Measurements from ENCODE around the gene IGFBP5.

The IGFBP5 gene

DNA sequence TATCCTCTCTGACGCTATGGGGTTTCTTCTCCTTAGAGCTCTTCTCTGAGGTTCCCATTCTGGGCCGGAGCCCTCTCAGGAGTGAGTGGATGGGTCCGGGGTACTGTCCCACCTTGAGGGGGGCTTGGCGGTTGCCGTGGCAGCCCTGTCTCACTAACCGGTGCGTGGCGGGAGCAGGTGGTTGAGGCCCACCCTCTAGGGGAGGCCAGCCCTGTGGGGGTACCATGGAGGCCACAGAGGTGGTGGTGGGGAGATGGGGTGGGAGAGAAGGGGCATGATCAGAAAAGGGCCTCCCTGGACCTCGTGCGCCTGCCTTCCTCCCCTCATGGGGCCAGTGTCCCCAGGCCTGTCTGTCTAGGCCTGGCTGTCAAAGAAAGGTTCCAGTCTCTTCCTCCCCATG lies 22.3 kb downstream of the IGFBP5 start:
- H3K27me3 ChIP-seq (ENCODE audit: insufficient read depth, low read length) = no peaks in the 10 kb centered on the region

DNA sequence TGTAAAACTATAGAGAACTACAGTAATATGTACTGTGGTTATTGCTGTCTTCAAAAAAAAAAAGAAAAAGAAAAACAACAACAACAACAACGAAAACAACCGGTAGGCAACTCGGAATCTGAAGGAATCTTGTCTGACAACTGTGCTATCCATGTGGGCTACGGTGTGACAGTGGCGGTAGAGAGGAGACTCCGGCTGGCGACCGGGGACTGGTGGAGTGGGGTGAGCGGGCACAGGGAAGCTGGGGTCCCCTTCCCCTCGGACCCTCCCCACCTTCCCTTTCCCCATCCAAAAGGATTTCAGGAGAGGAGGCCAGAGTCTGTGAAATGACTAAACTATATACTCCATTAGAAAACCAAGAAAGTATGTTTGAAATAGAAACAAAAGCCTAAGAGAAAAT lies 22.9 kb downstream of the IGFBP5 start:
- no peaks in the 10 kb centered on the region for H3K27me3 ChIP-seq (ENCODE audit: insufficient read depth, low read length)

More for the DNA sequence above, 22.3 kb downstream of the IGFBP5 start:
- Histone ChIP-seq H3K9ac (ENCODE audit: low read depth, low read length) (no peak overlapping the region), H3K4me1 (ENCODE audit: insufficient read depth, low read length) (no peaks in the 10 kb centered on the region), H3K36me3 (ENCODE audit: insufficient read depth, low read depth, low read length) (no peaks in the 10 kb centered on the region), H3K9me3 (ENCODE audit: insufficient read depth, low read depth, low read length) (no peaks in the 10 kb centered on the region), H3K4me3 (ENCODE audit: low read length) (no peak overlapping the region), H3K27ac (ENCODE audit: low read length) (no peak overlapping the region)

DNA sequence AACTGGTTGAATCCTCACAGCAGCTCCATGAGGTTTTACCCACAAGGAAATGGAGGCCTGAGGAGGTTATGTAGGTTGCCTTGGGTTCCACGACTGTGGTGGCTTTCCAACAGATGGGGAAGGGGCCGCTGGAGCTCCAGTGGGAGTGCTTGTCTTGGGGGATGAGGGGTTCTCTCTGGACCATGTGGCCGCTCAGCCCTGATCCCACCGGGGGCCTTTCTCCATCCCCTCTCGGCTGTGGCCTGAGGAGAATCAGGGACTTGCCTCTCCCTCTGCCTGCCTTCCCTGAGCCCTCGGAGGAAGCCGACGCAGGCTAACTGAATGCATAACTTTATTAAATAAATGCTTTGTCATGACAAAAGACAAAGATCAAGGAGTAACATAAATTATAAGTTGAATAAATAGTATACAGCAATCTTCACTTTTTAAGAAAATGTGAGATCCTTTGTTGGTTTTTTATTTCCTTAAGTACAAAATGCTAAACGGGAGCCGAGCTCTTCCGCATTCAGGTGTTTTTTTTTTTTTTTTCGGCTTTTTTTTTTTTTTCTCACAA lies 23.5 kb downstream of the IGFBP5 start:
- H3K27me3 ChIP-seq (ENCODE audit: insufficient read depth, low read length) = no peaks in the 10 kb centered on the region
- H3K27ac ChIP-seq (ENCODE audit: low read length) = no peak overlapping the region
- no peaks in the 10 kb centered on the region for H3K36me3 ChIP-seq (ENCODE audit: insufficient read depth, low read depth, low read length)
- H3K4me3 ChIP-seq (ENCODE audit: low read length) = no peak overlapping the region
- H3K9ac ChIP-seq (ENCODE audit: low read depth, low read length) = no peak overlapping the region
- H3K9me3 ChIP-seq (ENCODE audit: insufficient read depth, low read depth, low read length) = no peaks in the 10 kb centered on the region
- H3K4me1 ChIP-seq (ENCODE audit: insufficient read depth, low read length) = no peaks in the 10 kb centered on the region

More for the DNA sequence above, 22.9 kb downstream of the IGFBP5 start:
- H3K9me3 ChIP-seq (ENCODE audit: insufficient read depth, low read depth, low read length) = no peaks in the 10 kb centered on the region
- H3K4me1 ChIP-seq (ENCODE audit: insufficient read depth, low read length) = no peaks in the 10 kb centered on the region
- H3K4me3 ChIP-seq (ENCODE audit: low read length) = no peak overlapping the region
- H3K36me3 ChIP-seq (ENCODE audit: insufficient read depth, low read depth, low read length) = no peaks in the 10 kb centered on the region
- no peak overlapping the region for H3K27ac ChIP-seq (ENCODE audit: low read length)
- H3K9ac ChIP-seq (ENCODE audit: low read depth, low read length) = no peak overlapping the region

DNA sequence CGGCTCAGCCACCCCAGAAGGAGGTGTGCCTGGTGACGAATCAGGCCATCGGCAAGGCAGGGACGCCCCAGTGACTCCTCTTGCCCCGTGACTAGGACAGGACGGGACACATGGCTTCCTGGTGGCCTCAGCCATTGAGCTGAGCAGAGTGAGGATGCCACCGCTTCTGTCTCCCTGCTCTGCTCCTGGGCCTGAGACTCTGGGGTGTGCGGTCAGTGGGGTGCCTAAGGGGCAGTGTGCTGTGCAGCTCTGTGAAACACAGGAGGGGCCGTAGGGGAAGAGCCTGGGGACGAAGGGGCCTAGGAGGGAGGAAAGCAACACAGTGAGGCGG lies 24.3 kb downstream of the IGFBP5 start:
- no peak overlapping the region for H3K9ac ChIP-seq (ENCODE audit: low read depth, low read length)
- no peaks in the 10 kb centered on the region for H3K27me3 ChIP-seq (ENCODE audit: insufficient read depth, low read length)
- no peak overlapping the region for H3K4me3 ChIP-seq (ENCODE audit: low read length)

DNA sequence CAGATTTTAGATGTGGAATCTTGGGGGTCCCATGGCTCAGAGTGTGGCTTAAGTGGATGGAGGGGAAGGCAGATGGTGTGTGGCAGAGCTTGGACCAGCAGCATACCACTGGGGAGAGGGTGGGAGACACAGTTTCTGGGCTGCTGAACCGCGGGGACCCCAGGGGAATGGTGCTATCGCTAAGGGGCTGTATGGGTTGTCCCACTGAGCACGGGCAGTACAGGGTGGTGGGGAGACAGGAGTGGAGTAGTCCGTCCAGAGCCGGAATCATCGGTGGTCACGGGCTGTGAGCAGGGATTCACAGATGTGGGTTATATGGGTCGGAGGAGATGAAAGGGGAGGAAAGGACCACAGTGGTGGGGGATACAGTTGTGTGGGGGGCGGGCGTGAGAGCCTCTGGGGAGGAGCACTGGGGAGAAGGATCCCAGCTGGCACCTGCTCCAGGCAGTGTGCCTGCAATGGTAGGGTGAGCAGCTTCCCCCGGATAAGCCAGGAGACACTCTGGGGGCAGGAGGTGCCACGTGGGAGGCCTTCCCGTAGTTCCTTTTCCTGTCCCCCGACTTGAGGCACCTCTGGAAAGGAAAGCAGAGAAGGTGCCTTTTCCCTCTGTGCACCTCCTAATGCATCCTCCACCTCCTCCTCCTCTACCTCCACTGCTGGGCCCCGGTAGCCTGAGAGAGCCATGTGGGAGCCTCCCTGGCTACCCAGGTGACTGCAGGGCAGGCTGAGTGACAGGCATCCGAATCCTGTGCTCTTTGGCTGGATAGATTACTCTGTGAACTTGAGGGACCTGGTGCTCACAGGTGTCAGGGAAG lies 24.9 kb downstream of the IGFBP5 start:
- Histone ChIP-seq H3K4me3 (ENCODE audit: low read length) (no peak overlapping the region), H3K27me3 (ENCODE audit: insufficient read depth, low read length) (no peaks in the 10 kb centered on the region), H3K9me3 (ENCODE audit: insufficient read depth, low read depth, low read length) (no peaks in the 10 kb centered on the region), H3K36me3 (ENCODE audit: insufficient read depth, low read depth, low read length) (no peaks in the 10 kb centered on the region), H3K9ac (ENCODE audit: low read depth, low read length) (no peak overlapping the region), H3K27ac (ENCODE audit: low read length) (no peak overlapping the region), H3K4me1 (ENCODE audit: insufficient read depth, low read length) (peaks cover 8% of the 10 kb centered on the region; the same call in 1 of the 2 replicates)

More for the DNA sequence above, 24.3 kb downstream of the IGFBP5 start:
- Histone ChIP-seq H3K4me1 (ENCODE audit: insufficient read depth, low read length) (peaks cover 4% of the 10 kb centered on the region; the same call in 1 of the 2 replicates), H3K36me3 (ENCODE audit: insufficient read depth, low read depth, low read length) (no peaks in the 10 kb centered on the region), H3K27ac (ENCODE audit: low read length) (no peak overlapping the region), H3K9me3 (ENCODE audit: insufficient read depth, low read depth, low read length) (no peaks in the 10 kb centered on the region)

DNA sequence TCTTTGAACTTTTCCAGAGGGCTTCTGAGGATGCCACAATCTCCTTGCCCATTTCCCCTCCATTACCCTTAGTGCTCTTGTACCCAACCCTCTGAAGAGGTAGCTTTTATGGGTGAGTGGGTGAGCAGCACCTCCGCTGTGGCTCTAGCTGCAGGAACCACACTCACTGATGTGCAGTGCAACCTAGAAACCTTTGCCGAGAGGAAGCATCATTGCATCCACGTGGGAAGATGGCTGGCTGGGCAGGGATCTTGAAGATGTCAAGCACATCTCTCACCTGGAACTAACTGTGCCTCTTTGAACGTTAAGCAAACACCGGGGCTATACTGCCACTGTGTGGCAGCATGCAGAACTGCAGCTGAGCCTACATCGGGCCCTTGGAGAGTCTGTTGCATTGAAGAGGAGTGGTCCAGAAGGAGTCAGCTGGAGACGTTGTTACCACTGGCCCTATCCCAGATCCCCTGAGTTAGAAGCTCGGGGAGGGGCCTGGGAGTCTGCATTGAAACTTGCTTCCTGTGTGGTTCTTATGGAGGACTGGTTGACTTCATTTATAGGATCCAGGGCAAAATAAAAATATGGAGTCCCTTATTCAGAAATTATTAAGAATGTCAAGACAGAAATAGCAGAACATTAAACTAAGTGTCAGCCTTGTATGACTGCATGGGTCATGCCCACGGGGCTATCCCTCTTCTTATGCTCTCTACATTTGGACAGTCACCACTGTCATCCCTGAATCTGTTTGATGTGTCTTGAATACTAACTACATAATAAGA lies 28.7 kb downstream of the IGFBP5 start:
- H3K27ac ChIP-seq (ENCODE audit: low read length) = no peak overlapping the region
- no peak overlapping the region for H3K4me3 ChIP-seq (ENCODE audit: low read length)
- H3K4me1 ChIP-seq (ENCODE audit: insufficient read depth, low read length) = peaks cover 11% of the 10 kb centered on the region; the same call in 1 of the 2 replicates
- peaks cover 31% of the 10 kb centered on the region for H3K36me3 ChIP-seq (ENCODE audit: insufficient read depth, low read depth, low read length)
- H3K9ac ChIP-seq (ENCODE audit: low read depth, low read length) = no peak overlapping the region
- H3K27me3 ChIP-seq (ENCODE audit: insufficient read depth, low read length) = no peaks in the 10 kb centered on the region
- H3K9me3 ChIP-seq (ENCODE audit: insufficient read depth, low read depth, low read length) = no peaks in the 10 kb centered on the region

DNA sequence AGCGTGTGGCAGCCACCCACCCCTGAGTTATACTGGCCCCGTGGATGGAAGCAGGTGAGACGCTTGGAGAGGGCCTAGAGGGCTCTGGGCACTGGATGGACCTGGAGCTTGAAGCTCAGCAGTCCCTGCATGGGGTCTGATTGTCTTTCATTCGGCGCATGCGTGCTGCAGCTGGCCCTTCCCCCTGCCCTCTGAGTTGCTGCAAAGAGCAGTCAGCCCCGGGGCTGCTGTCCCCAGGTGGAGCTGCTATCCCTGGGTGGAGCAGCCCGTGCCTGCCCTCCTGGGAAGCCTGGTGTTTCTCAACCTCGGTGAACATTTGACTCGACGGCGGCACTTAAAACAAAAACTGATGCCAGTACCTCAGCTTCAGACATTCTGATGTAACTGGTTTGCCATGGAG lies 29.6 kb downstream of the IGFBP5 start:
- Histone ChIP-seq H3K9me3 (ENCODE audit: insufficient read depth, low read depth, low read length) (no peaks in the 10 kb centered on the region), H3K27me3 (ENCODE audit: insufficient read depth, low read length) (no peaks in the 10 kb centered on the region), H3K9ac (ENCODE audit: low read depth, low read length) (peak overlapping the region; percentile 5; the same call in 1 of the 2 replicates), H3K4me3 (ENCODE audit: low read length) (no peak overlapping the region), H3K4me1 (ENCODE audit: insufficient read depth, low read length) (peaks cover 11% of the 10 kb centered on the region; the same call in 1 of the 2 replicates), H3K36me3 (ENCODE audit: insufficient read depth, low read depth, low read length) (peaks cover 40% of the 10 kb centered on the region), H3K27ac (ENCODE audit: low read length) (no peak overlapping the region)

DNA sequence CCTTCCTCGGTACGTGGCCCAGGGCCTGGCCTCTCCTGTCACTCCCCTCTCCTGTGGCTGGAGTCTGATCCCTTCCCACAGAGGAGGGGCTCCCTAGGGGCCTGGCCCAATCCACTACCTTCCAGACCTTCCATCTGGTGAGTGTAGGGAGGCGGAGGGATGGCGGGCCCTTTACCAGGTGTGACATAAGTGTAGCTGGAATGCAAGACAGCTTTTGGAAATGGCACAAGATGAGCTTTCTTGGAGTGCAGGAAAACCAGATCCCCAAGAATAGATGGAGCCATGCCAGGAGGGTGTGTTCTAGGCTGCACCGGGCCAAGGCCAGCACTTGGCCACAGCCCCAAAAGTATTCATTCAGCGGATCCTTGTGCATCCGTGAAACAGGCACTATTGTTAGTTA lies 30.1 kb downstream of the IGFBP5 start:
- Histone ChIP-seq H3K9me3 (ENCODE audit: insufficient read depth, low read depth, low read length) (no peaks in the 10 kb centered on the region), H3K9ac (ENCODE audit: low read depth, low read length) (no peak overlapping the region), H3K27ac (ENCODE audit: low read length) (no peak overlapping the region), H3K36me3 (ENCODE audit: insufficient read depth, low read depth, low read length) (peaks cover 45% of the 10 kb centered on the region), H3K4me1 (ENCODE audit: insufficient read depth, low read length) (peaks cover 11% of the 10 kb centered on the region; the same call in 1 of the 2 replicates), H3K4me3 (ENCODE audit: low read length) (no peak overlapping the region), H3K27me3 (ENCODE audit: insufficient read depth, low read length) (no peaks in the 10 kb centered on the region)

DNA sequence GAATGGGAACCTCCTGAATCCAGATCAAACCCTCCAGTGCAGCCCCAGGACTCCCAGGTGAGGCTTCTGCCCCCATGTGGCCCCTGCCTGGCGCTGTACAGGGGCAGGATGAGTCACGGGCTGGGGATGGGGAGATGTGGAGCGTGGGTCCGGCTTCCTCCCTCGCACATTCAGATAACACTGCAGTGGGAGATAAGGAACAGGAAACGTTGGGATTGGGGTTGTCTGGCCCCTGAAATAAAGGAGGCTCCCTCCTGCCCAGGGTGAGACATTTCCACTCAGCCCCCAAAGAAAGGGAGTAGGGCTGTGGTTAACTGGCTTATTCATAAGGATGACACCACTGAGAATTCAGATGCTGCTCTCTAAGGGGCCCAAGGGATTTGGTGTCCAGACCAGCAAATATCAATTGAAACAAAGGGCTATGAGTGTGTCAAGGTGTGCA lies 30.7 kb downstream of the IGFBP5 start:
- H3K4me1 ChIP-seq (ENCODE audit: insufficient read depth, low read length) = peaks cover 11% of the 10 kb centered on the region; the same call in 1 of the 2 replicates
- peaks cover 49% of the 10 kb centered on the region for H3K36me3 ChIP-seq (ENCODE audit: insufficient read depth, low read depth, low read length)
- H3K9me3 ChIP-seq (ENCODE audit: insufficient read depth, low read depth, low read length) = no peaks in the 10 kb centered on the region
- no peak overlapping the region for H3K9ac ChIP-seq (ENCODE audit: low read depth, low read length)
- no peaks in the 10 kb centered on the region for H3K27me3 ChIP-seq (ENCODE audit: insufficient read depth, low read length)
- no peak overlapping the region for H3K4me3 ChIP-seq (ENCODE audit: low read length)
- no peak overlapping the region for H3K27ac ChIP-seq (ENCODE audit: low read length)

DNA sequence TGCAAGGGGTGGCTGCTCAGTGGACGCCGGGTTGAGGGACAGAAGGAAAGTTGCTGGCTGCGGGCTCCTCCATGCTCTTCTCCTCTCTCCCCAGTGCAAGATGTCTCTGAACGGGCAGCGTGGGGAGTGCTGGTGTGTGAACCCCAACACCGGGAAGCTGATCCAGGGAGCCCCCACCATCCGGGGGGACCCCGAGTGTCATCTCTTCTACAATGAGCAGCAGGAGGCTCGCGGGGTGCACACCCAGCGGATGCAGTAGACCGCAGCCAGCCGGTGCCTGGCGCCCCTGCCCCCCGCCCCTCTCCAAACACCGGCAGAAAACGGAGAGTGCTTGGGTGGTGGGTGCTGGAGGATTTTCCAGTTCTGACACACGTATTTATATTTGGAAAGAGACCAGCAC lies 31.5 kb downstream of the IGFBP5 start:
- Histone ChIP-seq H3K27me3 (ENCODE audit: insufficient read depth, low read length) (no peaks in the 10 kb centered on the region), H3K9ac (ENCODE audit: low read depth, low read length) (no peak overlapping the region), H3K36me3 (ENCODE audit: insufficient read depth, low read depth, low read length) (peaks cover 53% of the 10 kb centered on the region), H3K9me3 (ENCODE audit: insufficient read depth, low read depth, low read length) (no peaks in the 10 kb centered on the region), H3K4me1 (ENCODE audit: insufficient read depth, low read length) (peaks cover 11% of the 10 kb centered on the region; the same call in 1 of the 2 replicates), H3K4me3 (ENCODE audit: low read length) (no peak overlapping the region), H3K27ac (ENCODE audit: low read length) (no peak overlapping the region)

DNA sequence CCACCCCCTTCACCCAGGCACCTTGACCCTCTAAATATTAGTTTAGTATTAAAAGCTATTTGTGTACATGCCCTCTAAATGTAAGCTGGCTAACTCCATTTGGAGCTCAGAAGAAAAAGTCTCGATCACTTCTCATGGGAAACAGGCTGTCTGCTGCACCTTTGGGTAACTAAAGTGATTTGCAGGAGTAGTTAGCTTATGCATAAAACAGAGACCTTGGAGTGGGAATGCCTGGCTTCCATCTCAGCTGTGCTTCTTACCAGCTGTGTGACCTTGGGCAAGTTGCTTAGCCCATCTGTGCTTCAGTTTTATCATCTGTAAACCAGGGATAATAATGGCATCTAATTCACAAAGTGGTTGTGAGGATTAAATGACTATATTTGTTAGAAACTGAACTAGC lies 32.2 kb downstream of the IGFBP5 start:
- peaks cover 56% of the 10 kb centered on the region for H3K36me3 ChIP-seq (ENCODE audit: insufficient read depth, low read depth, low read length)
- H3K9me3 ChIP-seq (ENCODE audit: insufficient read depth, low read depth, low read length) = no peaks in the 10 kb centered on the region
- H3K4me1 ChIP-seq (ENCODE audit: insufficient read depth, low read length) = peaks cover 11% of the 10 kb centered on the region; the same call in 1 of the 2 replicates
- H3K27me3 ChIP-seq (ENCODE audit: insufficient read depth, low read length) = no peaks in the 10 kb centered on the region
- no peak overlapping the region for H3K4me3 ChIP-seq (ENCODE audit: low read length)
- no peak overlapping the region for H3K9ac ChIP-seq (ENCODE audit: low read depth, low read length)
- H3K27ac ChIP-seq (ENCODE audit: low read length) = no peak overlapping the region

Data from iPS-20b (cell line).